Epithelial cell of proximal tubule (primary cell): Measurements from ENCODE around the gene CHCHD1. TPM values are rescaled to one million over a fixed set of nuclear protein-coding genes. Genes with fewer than 3 reads are reported as not detected.

Source experiments
- DNase-seq: peaks from one replicate; pipeline ENCODE4 v3.0.0-alpha.2; 2011; ENCODE audit warnings: low read depth
- H3K4me3 ChIP-seq: 2 replicates; pipeline ENCODE4 v1.5.1; 2011; ENCODE audit warnings: low read depth, mild to moderate bottlenecking, low read length
- CTCF ChIP-seq: conservative IDR thresholded peaks from 2 replicates; pipeline ENCODE4 v1.5.1; 2012; ENCODE audit warnings: low read depth, mild to moderate bottlenecking, low read length
- total RNA-seq: library from RNA; depleted of rRNA; stranded (reverse); fragments of >200 nt; gene quantifications from 2 replicates; pipeline ENCODE4 v1.2.3, GENCODE V29; 2015

The CHCHD1 gene
- total RNA-seq, 1 donor from 2014 or later: 62.5 TPM

GRCh38 chr10:73813333-73813732 is 31.5 kb downstream of the CHCHD1 start:
- H3K4me3 ChIP-seq: no peak overlapping the region
- TF ChIP-seq CTCF: no peak
- DNase-seq: no peak

- DNase-seq: no peak
- no peak overlapping the region for H3K4me3 ChIP-seq
- TF ChIP-seq CTCF: no peak
These were observed 32.5 kb downstream of the CHCHD1 start for GRCh38 chr10:73814276-73814895.

- no peak for DNase-seq
- H3K4me3 ChIP-seq: no peak overlapping the region
- TF ChIP-seq CTCF: peak; percentile 35
These were observed 33.3 kb downstream of the CHCHD1 start for GRCh38 chr10:73814896-73815718.

- DNase-seq: no peak
- no peak overlapping the region for H3K4me3 ChIP-seq
- no peak for TF ChIP-seq CTCF
These were observed 33.8 kb downstream of the CHCHD1 start for GRCh38 chr10:73815719-73816030.

- DNase-seq: no peak
- TF ChIP-seq CTCF: no peak
- H3K4me3 ChIP-seq: no peak overlapping the region
These were observed 35.3 kb downstream of the CHCHD1 start for GRCh38 chr10:73816917-73817729.

GRCh38 chr10:73817826-73818225 is 36.0 kb downstream of the CHCHD1 start:
- no peak for TF ChIP-seq CTCF
- H3K4me3 ChIP-seq: no peak overlapping the region

More at GRCh38 chr10:73817826-73818225, 36.0 kb downstream of the CHCHD1 start:
- DNase-seq: no peak
